ENCODE data around the gene CCL4. TPM values are rescaled to one million over a fixed set of nuclear protein-coding genes. Genes with fewer than 3 reads are reported as not detected.
"Not testable (repeated sequence)": the region's sequence is repeated elsewhere in the genome, so short reads cannot be mapped to it uniquely, and the experiment has no call there.

The CCL4 gene
- total RNA-seq, 2 experiments from 2014 or later = 1.5 to 2.1 TPM

DNA sequence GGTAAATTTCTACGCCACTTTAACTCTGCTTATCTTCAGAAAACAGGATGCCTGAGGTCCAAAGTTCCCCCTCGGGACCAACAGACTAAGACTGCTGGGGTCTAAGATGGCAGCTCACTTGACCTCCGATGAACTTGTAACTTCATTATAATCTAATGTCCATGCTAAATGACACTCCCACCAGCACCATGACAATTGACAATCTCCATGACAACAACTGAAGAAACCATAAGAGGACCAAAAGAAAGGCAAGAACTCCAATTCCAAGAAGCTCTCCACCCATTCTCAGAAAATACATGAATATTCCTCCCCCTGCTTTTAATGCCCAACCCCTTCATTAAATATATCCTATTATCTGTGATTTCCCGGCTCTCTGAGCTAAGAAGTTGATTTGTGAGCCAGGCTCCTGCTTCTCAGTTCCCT, 7.5 kb downstream of the CCL4 start:
- Histone ChIP-seq H3K27me3 (ENCODE audit: control insufficient read depth in 1 of 2, insufficient read depth in 2 of 2, low read length in 2 of 2) (peaks cover 5 to 9% of the 10 kb centered on the region in 2 experiments), H3K27ac (ENCODE audit: low read depth in 1 of 2, low read length in 2 of 2) (no peak overlapping the region), H3K4me3 (ENCODE audit: low read length) (no peak overlapping the region), H3K4me1 (ENCODE audit: insufficient read depth, low read length) (peaks cover 16% of the 10 kb centered on the region), H3K9me3 (ENCODE audit: control insufficient read depth in 1 of 2, insufficient read depth in 1 of 2, low read length in 2 of 2) (no peaks in the 10 kb centered on the region), H3K36me3 (ENCODE audit: insufficient read depth, low read length) (no peaks in the 10 kb centered on the region)
- H3K4me1 Mint-ChIP-seq (ENCODE audit: low read depth) = no peaks in the 10 kb centered on the region
- H3K4me3 Mint-ChIP-seq = no peak overlapping the region
- CTCF ChIA-PET = no interaction called here
- intact Hi-C loops (cut with DNase I, micrococcal nuclease) = no loop called here
- H3K27me3 Mint-ChIP-seq = peaks cover 12% of the 10 kb centered on the region
- H3K36me3 Mint-ChIP-seq (ENCODE audit: low read depth) = no peaks in the 10 kb centered on the region
- no peak overlapping the region for H3K27ac Mint-ChIP-seq
- DNase-seq (no peak), ATAC-seq (ENCODE audit: poor library complexity) (no peak)
- POLR2A ChIA-PET = no interaction called here
- TF ChIP-seq CTCF (IDR thresholded peaks at IDR 0.05) = no peak
- no peaks in the 10 kb centered on the region for H3K9me3 Mint-ChIP-seq

DNA sequence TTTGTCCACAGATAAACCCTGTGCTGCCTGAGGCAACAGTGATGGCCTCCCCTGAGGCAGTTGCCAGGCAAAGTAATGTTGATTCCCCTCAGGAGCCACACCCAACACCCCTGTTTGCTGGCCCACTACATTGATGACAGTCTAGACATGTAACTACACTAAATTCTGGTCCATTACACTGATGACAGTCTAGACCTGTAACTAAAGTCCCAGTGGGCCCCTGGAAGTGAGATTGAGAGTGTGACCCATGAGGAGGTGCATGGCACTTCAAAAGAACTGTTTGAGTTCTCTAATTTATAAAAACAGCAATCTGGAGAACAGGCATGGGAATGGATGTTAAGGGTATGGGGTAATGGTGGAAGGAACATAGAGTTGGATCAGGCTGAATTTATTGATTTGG, 8.9 kb downstream of the CCL4 start:
- Mint-ChIP-seq H3K27ac (no peak overlapping the region), H3K4me3 (no peak overlapping the region), H3K9me3 (no peaks in the 10 kb centered on the region), H3K27me3 (peaks cover 7% of the 10 kb centered on the region), H3K4me1 (ENCODE audit: low read depth) (no peaks in the 10 kb centered on the region), H3K36me3 (ENCODE audit: low read depth) (no peaks in the 10 kb centered on the region)
- no peaks in the 10 kb centered on the region for H3K9me3 ChIP-seq (ENCODE audit: control insufficient read depth in 1 of 2, insufficient read depth in 1 of 2, low read length in 2 of 2)
- peaks cover 5 to 9% of the 10 kb centered on the region in 2 experiments for H3K27me3 ChIP-seq (ENCODE audit: control insufficient read depth in 1 of 2, insufficient read depth in 2 of 2, low read length in 2 of 2)
- H3K27ac ChIP-seq (ENCODE audit: low read depth in 1 of 2, low read length in 2 of 2) = no peak overlapping the region
- H3K36me3 ChIP-seq (ENCODE audit: insufficient read depth, low read length) = no peaks in the 10 kb centered on the region
- ATAC-seq (ENCODE audit: poor library complexity) = no peak
- intact Hi-C loops (cut with DNase I, micrococcal nuclease) = no loop called here
- peaks cover 5% of the 10 kb centered on the region for H3K4me1 ChIP-seq (ENCODE audit: insufficient read depth, low read length)
- POLR2A ChIA-PET = no interaction called here
- CTCF ChIA-PET = no interaction called here
- H3K4me3 ChIP-seq (ENCODE audit: low read length) = no peak overlapping the region
- TF ChIP-seq CTCF (IDR thresholded peaks at IDR 0.05) = no peak
- DNase-seq = no peak

DNA sequence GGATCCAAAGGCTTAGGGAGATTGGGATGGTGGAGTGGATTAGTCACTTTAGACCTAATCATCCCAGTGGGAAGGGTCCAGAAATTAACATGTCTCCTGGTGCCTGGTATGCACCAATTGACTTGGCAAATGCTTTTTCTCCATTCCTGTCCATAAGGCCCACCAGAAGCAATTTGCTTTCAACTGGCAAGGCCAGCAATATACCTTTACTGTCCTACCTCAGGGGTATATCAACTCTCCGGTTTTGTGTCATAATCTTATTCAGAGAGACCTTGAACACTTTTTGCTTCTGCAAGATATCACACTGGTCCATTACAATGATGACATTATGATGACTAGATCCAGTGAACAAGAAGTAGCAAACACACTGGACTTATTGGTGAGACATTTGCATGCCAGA, 9.5 kb downstream of the CCL4 start:
- H3K36me3 Mint-ChIP-seq (ENCODE audit: low read depth); H3K9me3 ChIP-seq (ENCODE audit: control insufficient read depth in 1 of 2, insufficient read depth in 1 of 2, low read length in 2 of 2); ATAC-seq (ENCODE audit: poor library complexity); H3K27ac ChIP-seq (ENCODE audit: low read depth in 1 of 2, low read length in 2 of 2); H3K4me1 ChIP-seq (ENCODE audit: insufficient read depth, low read length); H3K4me3 ChIP-seq (ENCODE audit: low read length); CTCF ChIA-PET; H3K4me3 Mint-ChIP-seq; POLR2A ChIA-PET; H3K27ac Mint-ChIP-seq; H3K9me3 Mint-ChIP-seq; H3K27me3 ChIP-seq (ENCODE audit: control insufficient read depth in 1 of 2, insufficient read depth in 2 of 2, low read length in 2 of 2); H3K4me1 Mint-ChIP-seq (ENCODE audit: low read depth); DNase-seq; H3K27me3 Mint-ChIP-seq; intact Hi-C loops (cut with DNase I, micrococcal nuclease); H3K36me3 ChIP-seq (ENCODE audit: insufficient read depth, low read length): not testable (repeated sequence)

GRCh38 chr17:36114971-36115648, 11.5 kb downstream of the CCL4 start:
- intact Hi-C loops (cut with DNase I, micrococcal nuclease); H3K27me3 ChIP-seq (ENCODE audit: control insufficient read depth in 1 of 2, insufficient read depth in 2 of 2, low read length in 2 of 2); H3K4me1 ChIP-seq (ENCODE audit: insufficient read depth, low read length); H3K4me3 ChIP-seq (ENCODE audit: low read length); H3K27ac Mint-ChIP-seq; H3K27ac ChIP-seq (ENCODE audit: low read depth in 1 of 2, low read length in 2 of 2); DNase-seq; ATAC-seq (ENCODE audit: poor library complexity); H3K4me1 Mint-ChIP-seq (ENCODE audit: low read depth); CTCF ChIA-PET; POLR2A ChIA-PET; H3K4me3 Mint-ChIP-seq; H3K27me3 Mint-ChIP-seq; H3K36me3 ChIP-seq (ENCODE audit: insufficient read depth, low read length); H3K9me3 Mint-ChIP-seq; H3K36me3 Mint-ChIP-seq (ENCODE audit: low read depth); H3K9me3 ChIP-seq (ENCODE audit: control insufficient read depth in 1 of 2, insufficient read depth in 1 of 2, low read length in 2 of 2): not testable (repeated sequence)

DNA sequence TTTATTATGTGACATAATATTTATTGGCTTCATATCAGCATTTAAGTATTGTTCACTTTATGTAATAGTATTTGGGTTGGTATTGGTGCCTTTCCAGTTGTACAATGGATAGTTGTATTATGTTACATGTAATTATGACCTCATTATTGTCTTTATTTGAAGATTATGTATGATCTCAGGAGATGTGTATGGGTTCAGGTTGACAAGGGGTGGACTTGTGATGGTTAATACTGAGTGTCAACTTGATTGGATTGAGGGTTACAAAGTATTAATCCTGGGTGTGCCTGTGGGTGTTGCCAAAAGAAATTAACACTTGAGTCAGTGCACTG, 12.0 kb downstream of the CCL4 start:
- H3K36me3 Mint-ChIP-seq (ENCODE audit: low read depth); H3K4me1 ChIP-seq (ENCODE audit: insufficient read depth, low read length); H3K9me3 ChIP-seq (ENCODE audit: control insufficient read depth in 1 of 2, insufficient read depth in 1 of 2, low read length in 2 of 2); H3K27ac ChIP-seq (ENCODE audit: low read depth in 1 of 2, low read length in 2 of 2); H3K27me3 ChIP-seq (ENCODE audit: control insufficient read depth in 1 of 2, insufficient read depth in 2 of 2, low read length in 2 of 2); H3K27me3 Mint-ChIP-seq; H3K4me3 Mint-ChIP-seq; H3K4me3 ChIP-seq (ENCODE audit: low read length); H3K9me3 Mint-ChIP-seq; H3K4me1 Mint-ChIP-seq (ENCODE audit: low read depth); H3K36me3 ChIP-seq (ENCODE audit: insufficient read depth, low read length); intact Hi-C loops (cut with DNase I, micrococcal nuclease); POLR2A ChIA-PET; CTCF ChIA-PET; H3K27ac Mint-ChIP-seq; DNase-seq; ATAC-seq (ENCODE audit: poor library complexity): not testable (repeated sequence)
